Activated B cell treated with CpG ODN at 0.5 μM for 24 hours (primary cell): Measurements from ENCODE around the gene CCSER2. TPM values are rescaled to one million over a fixed set of nuclear protein-coding genes. Genes with fewer than 3 reads are reported as not detected.

Source experiments
- ATAC-seq: fragments of 200-7000 bp; cut with Tn5 transposase; one replicate; pipeline ENCODE4 v1.10.0; 2021; ENCODE audit warnings: low read depth, mild to moderate bottlenecking, moderate library complexity
- CTCF ChIA-PET: fragments of 350-600 bp; sonication (Branson Sonifier 250); formaldehyde crosslinking; loops from one replicate; lab custom pipeline; 2021; ENCODE audit warnings: antibody characterized with exemption; lab: Charles Lee
- POLR2A ChIA-PET: fragments of 350-600 bp; sonication (Branson Sonifier 250); formaldehyde crosslinking; loops from one replicate; lab custom pipeline; 2021; ENCODE audit warnings: antibody characterized with exemption; lab: Charles Lee
- DNase-seq: peaks from one replicate; pipeline ENCODE4 v3.0.0; 2022
- H3K27ac Mint-ChIP-seq: one replicate; pipeline ENCODE4 v1.8.0; 2020; ENCODE audit warnings: mixed read lengths
- H3K27me3 Mint-ChIP-seq: one replicate; pipeline ENCODE4 v1.8.0; 2021; ENCODE audit warnings: mixed read lengths
- H3K36me3 Mint-ChIP-seq: one replicate; pipeline ENCODE4 v1.8.0; 2021; ENCODE audit warnings: low read depth, mixed read lengths
- H3K4me1 Mint-ChIP-seq: one replicate; pipeline ENCODE4 v1.8.0; 2021; ENCODE audit warnings: mixed read lengths
- H3K4me3 Mint-ChIP-seq: one replicate; pipeline ENCODE4 v1.8.0; 2020; ENCODE audit warnings: mild to moderate bottlenecking, mixed read lengths
- H3K9me3 Mint-ChIP-seq: one replicate; pipeline ENCODE4 v1.8.0; 2020; ENCODE audit warnings: mixed read lengths
- intact Hi-C: fragments of 100-400 bp; cut with micrococcal nuclease; formaldehyde crosslinking; loops from one replicate; pipeline ENCODE4 v1.15.1; 2024
- total RNA-seq: library from RNA; stranded (reverse); gene quantifications from 2 replicates; pipeline ENCODE4 v1.2.3, GENCODE V29; 2022
- TF ChIP-seq, protein P1 (sequence below): fragments of 200-600 bp; IDR thresholded peaks from one replicate; pipeline ENCODE4 v1.8.0; 2022; ENCODE audit warnings: antibody characterized with exemption, mild to moderate bottlenecking

Gene CCSER2
- total RNA-seq, 1 donor from 2014 or later: 57.1 TPM

DNA sequence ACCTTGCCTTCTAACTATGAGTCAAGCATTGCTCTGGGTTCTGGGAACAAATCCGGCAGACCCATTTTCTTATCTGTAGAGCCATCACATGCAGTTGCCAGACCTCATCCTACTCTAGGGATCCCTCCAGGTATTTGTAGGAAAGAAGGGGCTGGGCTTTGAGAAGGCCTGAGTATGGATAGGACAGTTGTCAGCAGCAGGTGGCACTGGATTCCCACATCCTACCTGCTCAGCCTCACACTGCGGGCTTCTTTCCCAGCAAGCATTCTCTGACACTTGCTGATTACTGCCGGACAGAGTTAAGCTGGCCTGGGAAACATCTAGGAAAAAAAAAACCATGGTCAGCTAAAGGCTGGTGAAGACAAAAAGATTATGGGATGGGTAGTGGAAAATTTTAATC is 224.1 kb downstream of the CCSER2 start:
- CTCF ChIA-PET: interaction anchor here (1.7 kb wide), 1 partner anchor 12 kb away, joined by 3 read pairs; no protein-coding TSS in a partner anchor
- POLR2A ChIA-PET: no interaction called here
- H3K4me1 Mint-ChIP-seq: no peaks in the 10 kb centered on the region
- peaks cover 15% of the 10 kb centered on the region for H3K27me3 Mint-ChIP-seq
- H3K4me3 Mint-ChIP-seq: no peak overlapping the region
- no peaks in the 10 kb centered on the region for H3K9me3 Mint-ChIP-seq
- intact Hi-C loops: no loop called here
- no peak overlapping the region for H3K27ac Mint-ChIP-seq
- TF ChIP-seq, protein P1, sequence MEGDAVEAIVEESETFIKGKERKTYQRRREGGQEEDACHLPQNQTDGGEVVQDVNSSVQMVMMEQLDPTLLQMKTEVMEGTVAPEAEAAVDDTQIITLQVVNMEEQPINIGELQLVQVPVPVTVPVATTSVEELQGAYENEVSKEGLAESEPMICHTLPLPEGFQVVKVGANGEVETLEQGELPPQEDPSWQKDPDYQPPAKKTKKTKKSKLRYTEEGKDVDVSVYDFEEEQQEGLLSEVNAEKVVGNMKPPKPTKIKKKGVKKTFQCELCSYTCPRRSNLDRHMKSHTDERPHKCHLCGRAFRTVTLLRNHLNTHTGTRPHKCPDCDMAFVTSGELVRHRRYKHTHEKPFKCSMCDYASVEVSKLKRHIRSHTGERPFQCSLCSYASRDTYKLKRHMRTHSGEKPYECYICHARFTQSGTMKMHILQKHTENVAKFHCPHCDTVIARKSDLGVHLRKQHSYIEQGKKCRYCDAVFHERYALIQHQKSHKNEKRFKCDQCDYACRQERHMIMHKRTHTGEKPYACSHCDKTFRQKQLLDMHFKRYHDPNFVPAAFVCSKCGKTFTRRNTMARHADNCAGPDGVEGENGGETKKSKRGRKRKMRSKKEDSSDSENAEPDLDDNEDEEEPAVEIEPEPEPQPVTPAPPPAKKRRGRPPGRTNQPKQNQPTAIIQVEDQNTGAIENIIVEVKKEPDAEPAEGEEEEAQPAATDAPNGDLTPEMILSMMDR: no peak
- DNase-seq (no peak), ATAC-seq (no peak)
- H3K36me3 Mint-ChIP-seq: no peaks in the 10 kb centered on the region

DNA sequence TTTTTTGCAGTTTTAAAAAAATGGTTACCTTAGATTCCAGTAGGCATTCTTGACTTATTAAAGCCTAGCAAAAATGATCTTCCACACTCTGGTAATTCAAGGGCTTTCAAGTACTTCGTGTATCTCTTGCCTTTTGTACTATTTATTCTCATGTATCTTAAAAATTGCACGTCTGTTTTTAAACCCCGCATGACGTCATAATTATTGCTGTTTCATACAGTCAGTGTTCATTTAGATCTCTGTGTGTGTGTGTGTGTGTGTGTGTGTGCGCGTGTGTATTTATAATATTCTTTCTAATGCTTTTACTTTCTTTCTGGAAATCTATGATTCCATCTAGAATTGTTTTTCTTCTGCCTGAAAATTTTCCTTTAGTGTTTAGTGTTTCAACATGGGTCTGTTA is 234.2 kb downstream of the CCSER2 start:
- Mint-ChIP-seq H3K27me3 (peaks cover 17% of the 10 kb centered on the region), H3K27ac (no peak overlapping the region), H3K4me3 (no peak overlapping the region), H3K9me3 (no peaks in the 10 kb centered on the region), H3K36me3 (no peaks in the 10 kb centered on the region), H3K4me1 (peaks cover 8% of the 10 kb centered on the region)
- POLR2A ChIA-PET: no interaction called here
- intact Hi-C loops: no loop called here
- no peak for ATAC-seq
- DNase-seq: no peak
- CTCF ChIA-PET: no interaction called here
- TF ChIP-seq, protein P1: no peak

DNA sequence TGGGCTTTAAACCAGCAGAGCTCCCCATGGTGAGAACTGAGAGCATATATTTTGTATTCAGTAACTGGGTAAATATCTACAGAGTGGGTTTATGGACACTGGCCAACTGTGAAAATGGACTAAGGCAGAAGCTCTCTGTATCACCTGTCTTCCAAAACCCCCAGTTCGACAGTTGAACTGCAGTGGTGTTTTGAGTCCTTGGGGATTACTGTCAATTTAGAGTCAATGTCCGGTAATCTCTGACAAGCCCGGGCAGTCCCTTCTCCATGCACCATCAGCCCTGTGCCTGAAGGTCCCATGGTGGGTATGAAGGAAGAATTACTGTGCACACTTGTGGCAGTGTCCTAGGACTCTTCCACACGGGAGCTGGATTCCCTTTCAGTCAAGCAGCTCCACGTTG is 235.0 kb downstream of the CCSER2 start:
- peaks cover 8% of the 10 kb centered on the region for H3K4me1 Mint-ChIP-seq
- DNase-seq: no peak
- ATAC-seq: no peak
- no peak overlapping the region for H3K27ac Mint-ChIP-seq
- H3K36me3 Mint-ChIP-seq: no peaks in the 10 kb centered on the region
- CTCF ChIA-PET: no interaction called here
- intact Hi-C loops: no loop called here
- POLR2A ChIA-PET: no interaction called here
- TF ChIP-seq, protein P1: no peak
- H3K27me3 Mint-ChIP-seq: peaks cover 19% of the 10 kb centered on the region
- H3K4me3 Mint-ChIP-seq: no peak overlapping the region
- no peaks in the 10 kb centered on the region for H3K9me3 Mint-ChIP-seq

DNA sequence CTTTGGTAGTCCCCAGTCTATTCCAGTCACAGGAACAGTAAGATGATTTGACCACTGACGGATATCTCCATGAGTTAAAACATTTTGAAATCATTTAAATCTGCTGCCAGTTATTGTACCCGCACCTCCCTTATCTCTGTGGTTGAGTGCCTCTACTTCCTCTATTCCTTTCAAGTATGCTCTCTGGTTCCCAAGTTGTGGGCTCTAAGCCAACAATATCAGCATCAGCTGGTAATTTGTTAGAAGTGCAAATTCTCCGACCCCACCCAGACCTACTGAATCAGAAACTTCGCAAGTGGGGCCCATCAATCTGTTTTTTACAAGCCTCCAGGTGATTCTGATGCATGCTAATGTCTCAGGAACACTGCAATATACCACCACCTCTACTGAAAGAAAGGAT is 235.5 kb downstream of the CCSER2 start:
- H3K27ac Mint-ChIP-seq: no peak overlapping the region
- TF ChIP-seq, protein P1: no peak
- CTCF ChIA-PET: no interaction called here
- H3K4me3 Mint-ChIP-seq: no peak overlapping the region
- no peaks in the 10 kb centered on the region for H3K9me3 Mint-ChIP-seq
- DNase-seq (no peak), ATAC-seq (no peak)
- intact Hi-C loops: no loop called here
- peaks cover 8% of the 10 kb centered on the region for H3K4me1 Mint-ChIP-seq
- peaks cover 21% of the 10 kb centered on the region for H3K27me3 Mint-ChIP-seq
- H3K36me3 Mint-ChIP-seq: no peaks in the 10 kb centered on the region
- POLR2A ChIA-PET: no interaction called here

DNA sequence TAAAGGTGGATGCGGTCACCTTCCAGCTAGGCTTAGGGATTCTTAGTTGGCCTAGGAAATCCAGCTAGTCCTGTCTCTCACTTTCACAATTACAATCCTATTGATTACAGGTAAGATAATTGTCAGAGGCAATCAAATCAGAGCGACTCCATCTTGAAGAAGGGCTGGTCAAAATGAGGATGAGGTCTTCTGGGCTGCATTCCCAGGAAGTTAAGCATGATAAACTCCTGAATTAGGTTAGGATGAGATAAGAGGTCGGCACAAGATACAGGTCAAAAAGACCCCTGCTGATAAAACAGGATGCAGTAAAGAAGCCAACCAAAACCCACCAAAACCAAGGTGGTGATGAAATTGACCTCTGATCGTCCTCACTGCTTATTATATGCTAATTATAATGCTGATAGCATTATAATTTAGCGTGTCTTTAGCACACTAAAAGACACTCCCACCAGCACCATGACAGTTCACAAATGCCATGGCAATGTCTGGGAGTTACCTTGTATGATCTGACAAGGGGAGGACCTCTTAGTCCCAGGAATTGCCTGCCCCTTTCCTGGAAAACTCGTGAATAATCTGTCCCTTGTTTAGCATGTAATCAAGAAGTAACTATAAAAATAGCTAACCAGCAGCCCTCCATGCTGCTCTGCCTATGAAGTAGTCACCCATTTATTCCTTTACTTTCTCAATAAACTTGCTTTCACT is 237.6 kb downstream of the CCSER2 start:
- ChIA-PET POLR2A (no interaction called here), CTCF (no interaction called here)
- DNase-seq (no peak), ATAC-seq (no peak)
- no peak overlapping the region for H3K27ac Mint-ChIP-seq
- H3K9me3 Mint-ChIP-seq: no peaks in the 10 kb centered on the region
- no peak overlapping the region for H3K4me3 Mint-ChIP-seq
- no peaks in the 10 kb centered on the region for H3K36me3 Mint-ChIP-seq
- TF ChIP-seq, protein P1: no peak
- peaks cover 28% of the 10 kb centered on the region for H3K27me3 Mint-ChIP-seq
- peaks cover 8% of the 10 kb centered on the region for H3K4me1 Mint-ChIP-seq
- intact Hi-C loops: no loop called here
